Small intestine (tissue), 7 donors: Measurements from ENCODE around the gene UBTD2. TPM values are rescaled to one million over a fixed set of nuclear protein-coding genes. Genes with fewer than 3 reads are reported as not detected.

ENCODE experiments used
- DNase-seq, 2 donors: peaks; one replicate each; pipeline versions ENCODE4 v3.0.0 to v3.0.0-alpha.2; 2013
- FAIRE-seq: peaks from 2 replicates; lab custom pipeline; 2012; peaks lifted over from hg19 to GRCh38; lab: Jason Lieb, UNC
- H3K27ac ChIP-seq, 3 donors: one replicate each; pipeline ENCODE4 v1.5.1; 2013; ENCODE audit warnings: low read length in 2 of 3, mild to moderate bottlenecking in 2 of 3, control low read depth in 1 of 3, inconsistent platforms in 1 of 3, low read depth in 1 of 3, moderate library complexity in 1 of 3
- H3K27me3 ChIP-seq, 3 donors: one replicate each; pipeline ENCODE4 v1.6.1; 2013; ENCODE audit warnings: low read length in 3 of 3, inconsistent platforms in 1 of 3; ENCODE audit not compliant: control insufficient read depth in 3 of 3, insufficient read depth in 3 of 3
- H3K36me3 ChIP-seq, 3 donors: one replicate each; pipeline ENCODE4 v1.6.1; 2013; ENCODE audit warnings: low read length in 3 of 3, inconsistent platforms in 1 of 3, low read depth in 1 of 3, mild to moderate bottlenecking in 1 of 3, moderate library complexity in 1 of 3; ENCODE audit not compliant: control insufficient read depth in 3 of 3, insufficient read depth in 2 of 3
- H3K4me1 ChIP-seq, 3 donors: one replicate each; pipeline ENCODE4 v1.6.1; 2013; ENCODE audit warnings: low read length in 2 of 3, inconsistent platforms in 1 of 3, low read depth in 1 of 3, mild to moderate bottlenecking in 1 of 3, moderate library complexity in 1 of 3; ENCODE audit not compliant: control insufficient read depth in 3 of 3, insufficient read depth in 2 of 3
- H3K4me3 ChIP-seq, 3 donors: one replicate each; pipeline ENCODE4 v1.5.1; 2013; ENCODE audit warnings: low read length in 3 of 3, control low read depth in 1 of 3, inconsistent platforms in 1 of 3, low read depth in 1 of 3, mild to moderate bottlenecking in 1 of 3, moderate library complexity in 1 of 3
- H3K9me3 ChIP-seq, 2 donors: one replicate each; pipeline ENCODE4 v1.6.1; 2013; ENCODE audit warnings: low read depth in 1 of 2, low read length in 1 of 2; ENCODE audit not compliant: control insufficient read depth in 2 of 2, insufficient read depth in 1 of 2
- WGBS, 3 donors: extraction: QIAGEN DNeasy Blood & Tissue Kit; methylation state at CpG; one replicate each; pipeline ENCODE4 v1.1.7; 2013; 5-methylcytosine and 5-hydroxymethylcytosine counted together
- polyA plus RNA-seq, 4 donors: library from polyadenylated mRNA; stranded (reverse) in 3 of 4; unstranded in 1 of 4; fragments of 200-250 nt in 3 of 4; fragments of 120-200 nt in 1 of 4; gene quantifications; one replicate each; pipeline versions ENCODE4 v1.2.1 to v1.2.3, GENCODE V29; 2013
- donor health status: healthy with polysubstance abuse.
- donor health status: control.
- donor health status: control.
- donor health status: Bipolar disorder and iron deficiency.
- donor health status: healthy.

UBTD2 gene
- polyA plus RNA-seq, 4 donors: 16.9 to 39.1 (median 22.0) TPM

GRCh38 chr5:172173564-172174153 lies 109.9 kb downstream of the UBTD2 start:
- FAIRE-seq (no peak), DNase-seq (no peak)
- Histone ChIP-seq H3K27me3 (no peaks in the 10 kb centered on the region), H3K36me3 (peaks cover 0 to 4% (median 0%) of the 10 kb centered on the region in 3 donors), H3K9me3 (no peaks in the 10 kb centered on the region), H3K27ac (peak overlapping the region in 1 of 3 donors; percentile 40), H3K4me1 (peaks cover 0 to 4% (median 0%) of the 10 kb centered on the region in 3 donors), H3K4me3 (no peak overlapping the region)
- WGBS, 3 donors: 57 to 77% (median 73%) methylated on average over 12 of the region's 12 CpGs

DNA sequence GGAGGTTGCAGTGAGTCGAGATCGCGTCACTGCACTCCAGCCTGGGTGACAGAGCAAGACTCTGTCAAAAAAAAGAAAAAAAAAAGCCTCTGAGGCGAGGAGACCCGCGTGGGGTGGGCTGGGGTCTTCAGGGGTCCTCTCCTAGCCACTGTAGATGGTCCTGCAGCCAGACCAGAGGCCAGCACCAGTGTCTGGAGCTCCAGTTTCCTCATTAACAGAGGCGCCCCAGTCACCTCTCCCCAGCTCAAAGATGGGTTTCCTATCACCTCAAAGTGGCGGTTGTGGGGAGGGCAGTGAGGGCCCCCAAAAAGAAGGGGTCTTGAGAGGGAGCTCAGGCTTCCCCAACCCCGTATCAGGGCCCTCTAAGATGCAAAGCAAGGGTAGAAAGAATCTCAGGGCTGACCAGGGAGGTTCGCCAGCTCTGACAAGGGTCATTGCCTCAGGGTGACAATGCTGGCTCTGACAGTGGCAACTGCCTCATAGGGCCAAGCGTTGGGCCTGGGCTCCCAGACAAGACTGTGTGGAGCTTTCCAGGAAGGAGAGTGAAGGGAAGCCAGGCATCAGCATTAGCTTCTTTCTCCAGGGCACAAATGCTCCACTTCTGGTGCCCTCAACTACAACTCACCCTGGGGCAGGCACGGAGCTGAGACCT lies 110.5 kb downstream of the UBTD2 start:
- H3K27me3 ChIP-seq: no peaks in the 10 kb centered on the region
- no peak overlapping the region for H3K4me3 ChIP-seq
- H3K4me1 ChIP-seq: peaks cover 0 to 4% (median 2%) of the 10 kb centered on the region in 3 donors
- whole genome bisulfite sequencing, 3 donors: 79 to 89% (median 86%) methylated on average over 12 of the region's 12 CpGs
- DNase-seq (no peak), FAIRE-seq (no peak)
- H3K27ac ChIP-seq: peak overlapping the region in 1 of 3 donors; percentile 40
- peaks cover 0 to 4% (median 0%) of the 10 kb centered on the region in 3 donors for H3K36me3 ChIP-seq
- no peaks in the 10 kb centered on the region for H3K9me3 ChIP-seq

DNA sequence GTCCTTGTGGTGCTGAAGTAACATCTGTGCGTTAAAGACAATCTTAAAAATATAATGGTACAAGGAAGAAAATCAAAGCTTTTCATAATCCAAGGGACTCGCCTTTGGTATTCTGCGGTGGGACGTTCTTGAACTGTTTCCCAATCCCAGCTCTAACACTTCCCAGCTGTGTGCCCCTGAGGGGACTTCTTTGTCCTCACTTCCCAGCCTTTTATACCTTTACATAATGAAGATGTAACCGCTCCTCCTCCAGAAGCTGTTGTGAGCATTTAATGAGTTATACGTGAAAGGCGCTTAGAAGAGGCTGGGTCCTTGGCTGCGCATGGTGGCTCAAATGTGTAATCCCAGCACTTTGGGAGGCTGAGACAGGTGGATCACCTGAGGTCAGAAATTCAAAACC lies 112.4 kb downstream of the UBTD2 start:
- no peaks in the 10 kb centered on the region for H3K27me3 ChIP-seq
- H3K4me3 ChIP-seq: no peak overlapping the region
- no peak for DNase-seq
- H3K4me1 ChIP-seq: peaks cover 0 to 4% (median 3%) of the 10 kb centered on the region in 3 donors
- H3K27ac ChIP-seq: no peak overlapping the region
- FAIRE-seq: no peak
- no peaks in the 10 kb centered on the region for H3K9me3 ChIP-seq
- H3K36me3 ChIP-seq: peaks cover 0 to 4% (median 0%) of the 10 kb centered on the region in 3 donors
- 91 to 97% (median 96%) methylated on average over 8 of the region's 8 CpGs for WGBS, 3 donors

DNA sequence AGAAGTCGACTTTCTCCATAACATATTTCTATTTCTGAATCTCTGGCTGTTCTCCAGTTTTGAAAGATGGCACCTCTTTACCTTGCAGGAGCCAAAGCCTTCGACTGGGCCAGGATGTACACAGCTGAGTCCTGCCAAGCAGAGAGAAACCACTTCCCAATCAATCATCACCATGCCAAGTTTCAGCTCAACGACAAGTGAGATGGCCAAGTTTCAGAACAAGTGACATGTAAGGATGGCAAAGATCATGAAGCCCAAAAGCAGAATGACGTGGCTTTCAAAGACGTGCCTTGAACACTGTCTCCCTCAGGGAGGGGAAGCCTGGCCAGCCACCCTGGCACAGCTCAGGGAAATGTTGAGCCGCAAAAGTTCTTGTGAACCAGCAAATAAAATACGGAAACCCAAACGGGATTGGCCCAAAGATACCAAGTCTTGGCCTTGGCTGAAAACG lies 113.3 kb downstream of the UBTD2 start:
- WGBS, 3 donors: 78 to 84% (median 82%) methylated on average over 9 of the region's 9 CpGs
- Histone ChIP-seq H3K27me3 (no peaks in the 10 kb centered on the region), H3K27ac (no peak overlapping the region), H3K36me3 (peaks cover 0 to 6% (median 0%) of the 10 kb centered on the region in 3 donors), H3K4me3 (no peak overlapping the region), H3K4me1 (peaks cover 3 to 5% (median 4%) of the 10 kb centered on the region in 3 donors), H3K9me3 (no peaks in the 10 kb centered on the region)
- FAIRE-seq (no peak), DNase-seq (no peak)

DNA sequence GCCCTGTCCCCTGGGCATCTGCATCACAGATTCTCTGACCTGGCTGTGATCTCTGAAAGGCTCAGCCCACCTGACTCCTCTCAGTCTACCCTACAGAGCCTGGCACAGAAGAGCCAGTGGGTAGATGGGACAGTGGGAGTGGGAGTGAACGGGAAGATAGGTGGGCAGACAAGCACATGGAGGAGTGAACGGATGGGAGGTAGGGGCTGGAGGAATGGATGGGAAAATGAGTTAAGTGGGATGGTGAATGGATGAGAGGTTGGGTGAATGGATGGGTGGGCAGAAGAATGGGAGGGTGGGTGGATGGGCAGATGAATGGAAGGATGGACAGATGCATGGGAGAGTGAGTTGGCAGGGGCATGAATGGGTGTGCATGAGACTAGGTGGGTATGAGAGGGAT lies 114.3 kb downstream of the UBTD2 start:
- Histone ChIP-seq H3K27me3 (no peaks in the 10 kb centered on the region), H3K4me3 (no peak overlapping the region), H3K27ac (no peak overlapping the region), H3K36me3 (peaks cover 0 to 6% (median 0%) of the 10 kb centered on the region in 3 donors), H3K4me1 (peaks cover 3 to 10% (median 9%) of the 10 kb centered on the region in 3 donors), H3K9me3 (no peaks in the 10 kb centered on the region)
- DNase-seq (no peak), FAIRE-seq (no peak)
- 95 to 100% (median 97%) methylated on average over 2 of the region's 2 CpGs for WGBS, 3 donors

- no peak overlapping the region for H3K4me3 ChIP-seq
- no peak for DNase-seq
- peaks cover 0 to 4% (median 0%) of the 10 kb centered on the region in 3 donors for H3K36me3 ChIP-seq
- 76 to 81% (median 79%) methylated on average over 7 to 8 of the region's 8 CpGs for WGBS, 3 donors
- H3K27me3 ChIP-seq: no peaks in the 10 kb centered on the region
- peaks cover 3 to 14% (median 10%) of the 10 kb centered on the region in 3 donors for H3K4me1 ChIP-seq
- no peaks in the 10 kb centered on the region for H3K9me3 ChIP-seq
- H3K27ac ChIP-seq: no peak overlapping the region
- FAIRE-seq: no peak
Observed at GRCh38 chr5:172168311-172168710, 115.3 kb downstream of the UBTD2 start.

- no peaks in the 10 kb centered on the region for H3K9me3 ChIP-seq
- peaks cover 3 to 14% (median 11%) of the 10 kb centered on the region in 3 donors for H3K4me1 ChIP-seq
- 33 to 68% (median 45%) methylated on average over 7 of the region's 7 CpGs for WGBS, 3 donors
- H3K27me3 ChIP-seq: no peaks in the 10 kb centered on the region
- FAIRE-seq (no peak), DNase-seq (no peak)
- no peak overlapping the region for H3K27ac ChIP-seq
- peaks cover 0 to 4% (median 0%) of the 10 kb centered on the region in 3 donors for H3K36me3 ChIP-seq
- H3K4me3 ChIP-seq: no peak overlapping the region
Observed at GRCh38 chr5:172167895-172168294, 115.7 kb downstream of the UBTD2 start.

DNA sequence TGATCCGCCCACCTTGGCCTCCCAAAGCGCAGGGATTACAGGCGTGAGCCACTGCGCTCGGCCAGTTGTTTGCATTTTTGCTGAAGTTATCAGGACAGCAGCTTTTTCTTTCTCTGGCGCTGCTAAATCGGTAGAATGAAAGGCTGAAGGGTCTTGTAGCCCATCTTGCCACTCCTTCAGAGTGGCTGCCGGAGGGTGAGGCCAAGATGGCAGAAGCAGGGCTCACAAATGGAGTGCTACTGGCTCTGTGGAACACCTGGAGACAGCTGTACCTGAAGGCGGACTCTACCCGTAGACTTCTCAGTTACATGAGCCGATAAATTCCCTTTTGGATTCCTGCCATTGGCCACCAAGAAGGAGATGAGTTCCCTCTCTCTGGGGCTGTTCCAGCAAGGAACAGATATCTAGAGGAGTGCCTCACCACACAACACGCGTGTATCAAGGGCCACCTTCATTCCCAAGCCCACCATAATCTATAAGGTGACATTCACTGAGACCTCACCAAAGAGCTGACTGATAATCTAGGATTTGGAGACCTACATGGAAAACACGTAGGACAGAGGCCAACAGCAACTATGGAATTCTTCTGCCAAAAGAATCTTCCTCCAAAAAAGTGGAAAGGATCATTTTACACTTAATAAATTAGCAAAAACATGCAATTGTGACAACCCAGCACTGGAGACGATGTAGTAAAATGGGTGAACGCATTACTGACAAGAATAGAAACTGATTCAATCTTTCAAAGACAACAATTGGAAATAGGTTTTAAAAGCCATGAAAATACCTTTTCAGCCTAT lies 117.3 kb downstream of the UBTD2 start:
- Histone ChIP-seq H3K9me3 (no peaks in the 10 kb centered on the region), H3K36me3 (peaks cover 0 to 6% (median 0%) of the 10 kb centered on the region in 3 donors), H3K4me3 (no peak overlapping the region), H3K27me3 (no peaks in the 10 kb centered on the region), H3K4me1 (peaks cover 3 to 14% (median 11%) of the 10 kb centered on the region in 3 donors), H3K27ac (no peak overlapping the region)
- WGBS, 3 donors: 85 to 89% (median 87%) methylated on average over 16 of the region's 16 CpGs
- FAIRE-seq (no peak), DNase-seq (no peak)
